ENCODE results near the gene RNFT1.
A peak's percentile ranks its signal among the peaks of the same experiment; 100 is the strongest.

Gene RNFT1, protein sequence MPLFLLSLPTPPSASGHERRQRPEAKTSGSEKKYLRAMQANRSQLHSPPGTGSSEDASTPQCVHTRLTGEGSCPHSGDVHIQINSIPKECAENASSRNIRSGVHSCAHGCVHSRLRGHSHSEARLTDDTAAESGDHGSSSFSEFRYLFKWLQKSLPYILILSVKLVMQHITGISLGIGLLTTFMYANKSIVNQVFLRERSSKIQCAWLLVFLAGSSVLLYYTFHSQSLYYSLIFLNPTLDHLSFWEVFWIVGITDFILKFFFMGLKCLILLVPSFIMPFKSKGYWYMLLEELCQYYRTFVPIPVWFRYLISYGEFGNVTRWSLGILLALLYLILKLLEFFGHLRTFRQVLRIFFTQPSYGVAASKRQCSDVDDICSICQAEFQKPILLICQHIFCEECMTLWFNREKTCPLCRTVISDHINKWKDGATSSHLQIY

DNA sequence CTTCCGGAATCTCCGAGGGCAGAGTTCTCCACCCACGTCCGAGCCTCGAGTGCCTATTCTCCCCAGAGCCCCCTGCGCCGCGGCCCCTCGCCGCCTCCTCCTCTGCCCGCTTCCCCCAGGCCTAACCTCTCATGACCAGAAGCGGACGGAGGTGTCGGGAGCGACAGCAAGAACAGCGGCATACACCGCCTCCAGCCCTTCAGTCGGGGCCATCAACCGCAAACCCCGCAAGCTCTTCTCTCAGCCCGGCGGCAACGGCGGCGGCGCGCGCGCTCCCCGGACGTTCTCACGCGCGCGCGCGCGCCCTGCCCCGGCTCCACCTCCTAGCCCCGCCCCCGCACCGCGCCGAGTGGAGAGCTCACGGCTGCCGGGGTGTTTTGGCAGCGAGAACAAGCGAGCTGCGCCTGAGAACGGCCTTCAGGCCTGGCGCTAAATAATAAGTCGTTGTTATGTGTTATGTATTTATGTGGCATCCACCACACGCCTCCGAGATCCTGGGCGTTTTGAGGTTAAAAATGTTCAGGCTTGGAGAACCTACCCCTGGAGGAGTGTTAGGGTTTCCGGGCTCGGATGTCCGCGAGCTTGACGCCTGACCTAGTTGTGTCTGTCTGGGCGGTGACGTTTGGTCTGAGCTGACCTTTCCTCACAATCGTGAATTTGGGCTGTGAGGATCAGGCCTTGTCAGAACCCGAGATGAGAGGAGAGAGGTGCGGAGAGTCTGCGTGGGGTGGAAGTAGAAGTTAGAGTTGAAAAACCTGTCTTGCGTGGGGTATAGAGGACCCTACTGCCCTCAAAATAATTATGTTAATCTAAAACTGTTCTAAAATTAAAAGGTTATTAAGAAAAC lies at the start of gene RNFT1:
TSS of gene RNFT1 (minus strand) at position 259 of the 847 bp plus-strand sequence. CDS start at position 182, 77 bp downstream.
- POLR2A ChIA-PET, result interaction anchor here (0.5 to 1.8 kb wide), 13 partner anchors 9 to 561 kb away, joined by 3 to 11 read pairs (median 4); partner anchors contain the start of genes APPBP2, PTRH2 and VMP1
- Histone ChIP-seq H3K9me3 (ENCODE audit: control insufficient read depth, insufficient read depth, low read depth, low read length) (no peaks in the 10 kb centered on the region), H3K27ac (ENCODE audit: extremely low read depth, low read depth, low read length) (peak within 1 kb of the TSS; percentile 74), H3K4me1 (ENCODE audit: control insufficient read depth, insufficient read depth, low read length) (peaks cover 11% of the 10 kb centered on the region; the same call in 1 of the 2 replicates), H3K36me3 (ENCODE audit: control insufficient read depth in 2 of 2, insufficient read depth in 1 of 2, low read length in 2 of 2) (peaks cover 5% of the 10 kb centered on the region in 2 experiments; a peak in 2 of 3 replicates), H3K4me3 (ENCODE audit: low read depth, low read length) (peak within 1 kb of the TSS; percentile 70)
- CTCF ChIA-PET, result interaction anchor here (1.4 to 1.8 kb wide), 2 partner anchors 51 to 72 kb away, joined by 4 to 13 read pairs; no protein-coding TSS in a partner anchor
- no peak for TF ChIP-seq SCRT2 (tag by site-specific recombination; IDR thresholded peaks at IDR 0.05)
- peak; percentile 46; the same call in 1 of the 2 replicates for TF ChIP-seq SP3 (tag by site-specific recombination; IDR thresholded peaks at IDR 0.05)
- no peak for TF ChIP-seq ZNF121 (tag by site-specific recombination; IDR thresholded peaks at IDR 0.05)
- 0 out of 2 replicates have a peak, but pooled peaks have one; percentile 35 for TF ChIP-seq ZNF37A (tag by site-specific recombination; IDR thresholded peaks at IDR 0.05)
- no peak for TF ChIP-seq GLIS1 (tag by site-specific recombination; IDR thresholded peaks at IDR 0.05)
- no peak for TF ChIP-seq ZNF558 (tag by site-specific recombination; IDR thresholded peaks at IDR 0.05)
- TF ChIP-seq ZFHX2 (tag by site-specific recombination; conservative IDR thresholded peaks at IDR 0.05), result peak; percentile 91
- peak; percentile 36; the same call in 1 of the 2 replicates for TF ChIP-seq ZBTB8A (tag by site-specific recombination; IDR thresholded peaks at IDR 0.05)
- no peak for TF ChIP-seq ZNF621 (tag by site-specific recombination; IDR thresholded peaks at IDR 0.05)
- TF ChIP-seq YY1 (tag by site-specific recombination; IDR thresholded peaks at IDR 0.05), result no peak
- TF ChIP-seq PRDM1 (tag by site-specific recombination; IDR thresholded peaks at IDR 0.05), result peak; percentile 2; the same call in 1 of the 2 replicates
- TF ChIP-seq ZNF629 (tag by site-specific recombination; IDR thresholded peaks at IDR 0.05), result peak; percentile 26; the same call in 1 of the 2 replicates
- 0 out of 2 replicates have a peak, but pooled peaks have one; percentile 36 for TF ChIP-seq KLF9 (tag by site-specific recombination; IDR thresholded peaks at IDR 0.05; ENCODE audit: low read depth)
- 0 out of 2 replicates have a peak, but pooled peaks have one; percentile 10 for TF ChIP-seq SP2 (tag by site-specific recombination; IDR thresholded peaks at IDR 0.05)
- no peak for TF ChIP-seq ZNF155 (tag by site-specific recombination; IDR thresholded peaks at IDR 0.05)
- TF ChIP-seq ZNF335 (tag by site-specific recombination; conservative IDR thresholded peaks at IDR 0.05), result peak; percentile 92
- no peak for TF ChIP-seq ZNF366 (tag by site-specific recombination; conservative IDR thresholded peaks at IDR 0.05)
- peak; percentile 29; the same call in 1 of the 2 replicates for TF ChIP-seq SP7 (tag by site-specific recombination; IDR thresholded peaks at IDR 0.05)
- TF ChIP-seq GLIS2 (tag by site-specific recombination; IDR thresholded peaks at IDR 0.05), result no peak
- TF ChIP-seq ZBTB7A (tag by site-specific recombination; IDR thresholded peaks at IDR 0.05; ENCODE audit: low read depth), result peak; percentile 66; the same call in 1 of the 2 replicates
- no peak for TF ChIP-seq ZNF114 (tag by site-specific recombination; IDR thresholded peaks at IDR 0.05)
- TF ChIP-seq ZNF146 (tag by site-specific recombination; IDR thresholded peaks at IDR 0.05), result no peak; the same call in 1 of the 2 replicates
- TF ChIP-seq ZNF660 (tag by site-specific recombination; IDR thresholded peaks at IDR 0.05), result peak; percentile 96
- no peak for TF ChIP-seq ZSCAN23 (tag by site-specific recombination; IDR thresholded peaks at IDR 0.05)
- TF ChIP-seq ZNF202 (tag by site-specific recombination; IDR thresholded peaks at IDR 0.05; ENCODE audit: borderline replicate concordance), result no peak
- TF ChIP-seq, protein P1, sequence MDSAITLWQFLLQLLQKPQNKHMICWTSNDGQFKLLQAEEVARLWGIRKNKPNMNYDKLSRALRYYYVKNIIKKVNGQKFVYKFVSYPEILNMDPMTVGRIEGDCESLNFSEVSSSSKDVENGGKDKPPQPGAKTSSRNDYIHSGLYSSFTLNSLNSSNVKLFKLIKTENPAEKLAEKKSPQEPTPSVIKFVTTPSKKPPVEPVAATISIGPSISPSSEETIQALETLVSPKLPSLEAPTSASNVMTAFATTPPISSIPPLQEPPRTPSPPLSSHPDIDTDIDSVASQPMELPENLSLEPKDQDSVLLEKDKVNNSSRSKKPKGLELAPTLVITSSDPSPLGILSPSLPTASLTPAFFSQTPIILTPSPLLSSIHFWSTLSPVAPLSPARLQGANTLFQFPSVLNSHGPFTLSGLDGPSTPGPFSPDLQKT (IDR thresholded peaks at IDR 0.05; ENCODE audit: borderline replicate concordance, low read depth, low read length), result no peak
- TF ChIP-seq ZNF623 (tag by site-specific recombination; IDR thresholded peaks at IDR 0.05), result no peak
- TF ChIP-seq ZNF24 (tag by site-specific recombination; IDR thresholded peaks at IDR 0.05), result no peak
- TF ChIP-seq KLF16 (tag by site-specific recombination; IDR thresholded peaks at IDR 0.05), result 0 out of 2 replicates have a peak, but pooled peaks have one; percentile 15
- TF ChIP-seq ZNF132 (tag by site-specific recombination; IDR thresholded peaks at IDR 0.05; ENCODE audit: borderline replicate concordance), result no peak
- TF ChIP-seq TRIM28 (IDR thresholded peaks at IDR 0.05; ENCODE audit: borderline replicate concordance, low read length), result peak; percentile 33; the same call in 1 of the 2 replicates
- peak; percentile 77; the same call in 1 of the 2 replicates for TF ChIP-seq BCL11B (tag by site-specific recombination; IDR thresholded peaks at IDR 0.05; ENCODE audit: low read depth)
- TF ChIP-seq, protein P2, sequence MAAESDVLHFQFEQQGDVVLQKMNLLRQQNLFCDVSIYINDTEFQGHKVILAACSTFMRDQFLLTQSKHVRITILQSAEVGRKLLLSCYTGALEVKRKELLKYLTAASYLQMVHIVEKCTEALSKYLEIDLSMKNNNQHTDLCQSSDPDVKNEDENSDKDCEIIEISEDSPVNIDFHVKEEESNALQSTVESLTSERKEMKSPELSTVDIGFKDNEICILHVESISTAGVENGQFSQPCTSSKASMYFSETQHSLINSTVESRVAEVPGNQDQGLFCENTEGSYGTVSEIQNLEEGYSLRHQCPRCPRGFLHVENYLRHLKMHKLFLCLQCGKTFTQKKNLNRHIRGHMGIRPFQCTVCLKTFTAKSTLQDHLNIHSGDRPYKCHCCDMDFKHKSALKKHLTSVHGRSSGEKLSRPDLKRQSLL (tag by site-specific recombination; IDR thresholded peaks at IDR 0.05), result 0 out of 2 replicates have a peak, but pooled peaks have one; percentile 61
- TF ChIP-seq, protein P3, sequence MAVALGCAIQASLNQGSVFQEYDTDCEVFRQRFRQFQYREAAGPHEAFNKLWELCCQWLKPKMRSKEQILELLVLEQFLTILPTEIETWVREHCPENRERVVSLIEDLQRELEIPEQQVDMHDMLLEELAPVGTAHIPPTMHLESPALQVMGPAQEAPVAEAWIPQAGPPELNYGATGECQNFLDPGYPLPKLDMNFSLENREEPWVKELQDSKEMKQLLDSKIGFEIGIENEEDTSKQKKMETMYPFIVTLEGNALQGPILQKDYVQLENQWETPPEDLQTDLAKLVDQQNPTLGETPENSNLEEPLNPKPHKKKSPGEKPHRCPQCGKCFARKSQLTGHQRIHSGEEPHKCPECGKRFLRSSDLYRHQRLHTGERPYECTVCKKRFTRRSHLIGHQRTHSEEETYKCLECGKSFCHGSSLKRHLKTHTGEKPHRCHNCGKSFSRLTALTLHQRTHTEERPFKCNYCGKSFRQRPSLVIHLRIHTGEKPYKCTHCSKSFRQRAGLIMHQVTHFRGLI (tag by site-specific recombination; IDR thresholded peaks at IDR 0.05), result no peak
- TF ChIP-seq ZNF174 (tag by site-specific recombination; IDR thresholded peaks at IDR 0.05), result no peak

Data from HEK293 (cell line).